MM.1S (cell line): Measurements from ENCODE around the gene EXOC2.

Experiments
- DNase-seq: peaks from one replicate; pipeline ENCODE4 v3.0.0-alpha.2; 2015
- H2AFZ ChIP-seq: fragments of 300-600 bp; sonication (generic); 2 replicates; pipeline ENCODE4 v1.6.0; 2016; ENCODE audit warnings: antibody characterized with exemption, low read length
- H3F3A ChIP-seq: fragments of 300-600 bp; sonication (generic); 2 replicates; pipeline ENCODE4 v1.6.1; 2016; ENCODE audit warnings: mild to moderate bottlenecking, antibody characterized with exemption, low read length, moderate library complexity, mixed read lengths; ENCODE audit not compliant: insufficient read depth
- H3K27ac ChIP-seq: fragments of 300-600 bp; sonication (generic); 2 replicates; pipeline ENCODE4 v1.5.1; 2016; ENCODE audit warnings: mild to moderate bottlenecking, low read length
- H3K27me3 ChIP-seq: fragments of 300-600 bp; sonication (generic); replicated peaks from 2 replicates; pipeline ENCODE4 v1.6.0; 2016; ENCODE audit warnings: low read length; ENCODE audit not compliant: insufficient read depth
- H3K36me3 ChIP-seq: fragments of 300-600 bp; sonication (generic); replicated peaks from 2 replicates; pipeline ENCODE4 v1.6.1; 2016; ENCODE audit warnings: mild to moderate bottlenecking, low read length, mixed read lengths; ENCODE audit not compliant: insufficient read depth
- H3K4me1 ChIP-seq: fragments of 300-600 bp; sonication (generic); 2 replicates; pipeline ENCODE4 v1.6.1; 2016; ENCODE audit warnings: low read length, mixed read lengths
- H3K4me2 ChIP-seq: fragments of 300-600 bp; sonication (generic); 2 replicates; pipeline ENCODE4 v1.6.0; 2016; ENCODE audit warnings: low read depth, low read length
- H3K4me3 ChIP-seq: fragments of 300-600 bp; sonication (generic); 2 replicates; pipeline ENCODE4 v1.5.1; 2016; ENCODE audit warnings: low read length, mixed read lengths
- H3K79me2 ChIP-seq: fragments of 300-600 bp; sonication (generic); 2 replicates; pipeline ENCODE4 v1.6.1; 2016; ENCODE audit warnings: mixed run types, low read length, mixed read lengths
- H3K9ac ChIP-seq: fragments of 300-600 bp; sonication (generic); 2 replicates; pipeline ENCODE4 v1.6.1; 2016; ENCODE audit warnings: low read length, mixed read lengths
- H3K9me2 ChIP-seq: fragments of 300-600 bp; sonication (generic); replicated peaks from 2 replicates; pipeline ENCODE4 v1.6.1; 2016; ENCODE audit warnings: mild to moderate bottlenecking, low read length, mixed read lengths; ENCODE audit not compliant: insufficient read depth
- H3K9me3 ChIP-seq: fragments of 300-600 bp; sonication (generic); replicated peaks from 2 replicates; pipeline ENCODE4 v1.6.1; 2016; ENCODE audit warnings: mild to moderate bottlenecking, low read length, mixed read lengths; ENCODE audit not compliant: insufficient read depth
- H4K20me1 ChIP-seq: fragments of 300-600 bp; sonication (generic); 2 replicates; pipeline ENCODE4 v1.6.1; 2016; ENCODE audit warnings: mild to moderate bottlenecking, low read length, moderate library complexity, mixed read lengths; ENCODE audit not compliant: insufficient read depth
- CTCF ChIP-seq: fragments of 300-600 bp; sonication (generic); IDR thresholded peaks from 2 replicates; pipeline ENCODE4 v1.5.1; 2016; ENCODE audit warnings: antibody characterized with exemption, low read length, mixed read lengths
- EZH2 ChIP-seq: fragments of 300-600 bp; sonication (generic); optimal IDR thresholded peaks from 2 replicates; pipeline ENCODE3; 2017; ENCODE audit warnings: low read depth, mild to moderate bottlenecking, antibody characterized with exemption, low read length, mixed read lengths
- EZH2phosphoT487 ChIP-seq: fragments of 300-600 bp; sonication (generic); IDR thresholded peaks from 2 replicates; pipeline ENCODE4 v1.6.1; 2018; ENCODE audit warnings: antibody characterized with exemption, low read length

Gene EXOC2

GRCh38 chr6:491233-491632 lies 201.7 kb downstream of the EXOC2 start:
- no peak overlapping the region for H3K4me3 ChIP-seq
- no peaks in the 10 kb centered on the region for H3K9me3 ChIP-seq
- no peaks in the 10 kb centered on the region for H3K9me2 ChIP-seq
- H3K4me1 ChIP-seq: no peaks in the 10 kb centered on the region
- no peaks in the 10 kb centered on the region for H3K27me3 ChIP-seq
- no peak overlapping the region for H3K27ac ChIP-seq
- no peak for TF ChIP-seq EZH2phosphoT487
- no peak for DNase-seq
- no peaks in the 10 kb centered on the region for H3K36me3 ChIP-seq
- H3K79me2 ChIP-seq: no peaks in the 10 kb centered on the region
- H4K20me1 ChIP-seq: no peaks in the 10 kb centered on the region
- no peak overlapping the region for H2AFZ ChIP-seq
- no peaks in the 10 kb centered on the region for H3F3A ChIP-seq
- H3K4me2 ChIP-seq: no peak overlapping the region
- no peak overlapping the region for H3K9ac ChIP-seq

GRCh38 chr6:490251-491037 lies 202.5 kb downstream of the EXOC2 start:
- Histone ChIP-seq H3K9me3 (no peaks in the 10 kb centered on the region), H3K4me1 (no peaks in the 10 kb centered on the region), H3F3A (no peaks in the 10 kb centered on the region), H3K4me2 (no peak overlapping the region), H3K9ac (no peak overlapping the region), H3K9me2 (no peaks in the 10 kb centered on the region), H3K27ac (no peak overlapping the region), H2AFZ (no peak overlapping the region), H4K20me1 (no peaks in the 10 kb centered on the region), H3K27me3 (no peaks in the 10 kb centered on the region), H3K36me3 (no peaks in the 10 kb centered on the region), H3K79me2 (no peaks in the 10 kb centered on the region), H3K4me3 (no peak overlapping the region)
- DNase-seq: no peak
- no peak for TF ChIP-seq EZH2
- TF ChIP-seq EZH2phosphoT487: no peak
- no peak for TF ChIP-seq CTCF

GRCh38 chr6:489762-490161 lies 203.2 kb downstream of the EXOC2 start:
- H3F3A ChIP-seq: no peaks in the 10 kb centered on the region
- no peak overlapping the region for H3K4me3 ChIP-seq
- H3K9ac ChIP-seq: no peak overlapping the region
- H4K20me1 ChIP-seq: no peaks in the 10 kb centered on the region
- no peak overlapping the region for H3K4me2 ChIP-seq
- H3K9me2 ChIP-seq: no peaks in the 10 kb centered on the region
- no peak for TF ChIP-seq CTCF
- no peak for TF ChIP-seq EZH2
- TF ChIP-seq EZH2phosphoT487: no peak
- no peak overlapping the region for H3K27ac ChIP-seq
- no peaks in the 10 kb centered on the region for H3K36me3 ChIP-seq
- H3K4me1 ChIP-seq: no peaks in the 10 kb centered on the region
- DNase-seq: no peak
- no peaks in the 10 kb centered on the region for H3K9me3 ChIP-seq
- H3K27me3 ChIP-seq: no peaks in the 10 kb centered on the region
- H3K79me2 ChIP-seq: no peaks in the 10 kb centered on the region
- H2AFZ ChIP-seq: no peak overlapping the region

GRCh38 chr6:489001-489400 lies 203.9 kb downstream of the EXOC2 start:
- no peaks in the 10 kb centered on the region for H3K79me2 ChIP-seq
- H3K9me3 ChIP-seq: no peaks in the 10 kb centered on the region
- no peak overlapping the region for H3K4me3 ChIP-seq
- H4K20me1 ChIP-seq: no peaks in the 10 kb centered on the region
- no peaks in the 10 kb centered on the region for H3F3A ChIP-seq
- H3K9me2 ChIP-seq: no peaks in the 10 kb centered on the region
- no peak overlapping the region for H3K27ac ChIP-seq
- H3K9ac ChIP-seq: no peak overlapping the region
- no peaks in the 10 kb centered on the region for H3K36me3 ChIP-seq
- H3K4me1 ChIP-seq: no peaks in the 10 kb centered on the region
- TF ChIP-seq EZH2 (no peak), CTCF (no peak), EZH2phosphoT487 (no peak)
- H3K4me2 ChIP-seq: no peak overlapping the region
- H2AFZ ChIP-seq: no peak overlapping the region
- no peaks in the 10 kb centered on the region for H3K27me3 ChIP-seq
- DNase-seq: no peak
